Measurements from ENCODE around the gene TAGLN2.
A peak's percentile ranks its signal among the peaks of the same experiment; 100 is the strongest.

TAGLN2 gene

DNA sequence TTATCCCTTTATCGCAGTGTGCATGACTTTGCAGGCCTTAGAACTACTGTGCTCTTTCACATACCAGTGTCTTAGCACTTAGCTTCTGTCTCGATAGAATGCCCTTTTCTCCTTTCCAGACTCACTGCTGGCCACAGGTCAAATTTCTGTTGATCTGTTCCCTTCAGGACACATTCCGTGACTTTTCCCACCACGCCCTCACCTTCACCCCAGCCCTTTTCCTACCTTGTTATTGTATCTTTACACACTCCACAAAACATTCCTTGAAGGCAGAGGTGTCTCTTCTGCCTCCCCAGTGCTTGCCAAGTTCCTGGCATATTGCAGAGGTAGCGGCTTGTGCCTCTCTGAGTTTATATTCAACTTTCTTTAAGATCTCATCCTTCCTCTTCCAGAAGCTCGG lies 23.8 kb upstream of the TAGLN2 start:
- no peak for DNase-seq (ENCODE audit: low spot score)

DNA sequence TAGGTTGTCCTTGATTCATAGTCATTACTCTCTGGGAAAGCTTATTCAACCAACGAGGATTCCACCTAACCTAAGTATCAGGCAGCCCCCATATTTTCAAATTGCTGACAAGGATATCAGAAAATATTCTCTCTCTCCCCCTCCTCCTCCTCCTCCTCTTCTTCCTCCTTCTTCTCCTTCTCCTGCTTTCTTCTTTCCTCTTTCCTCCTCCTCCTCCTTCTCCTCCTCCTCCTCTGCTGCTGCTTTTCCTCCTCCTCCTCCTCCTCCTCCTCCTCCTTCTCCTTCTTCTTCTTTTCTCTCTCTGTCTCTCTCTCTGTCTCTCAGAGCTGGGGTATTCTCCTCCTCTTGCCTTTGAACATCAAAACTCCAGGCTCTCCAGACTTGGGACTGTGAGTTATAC lies 22.6 kb upstream of the TAGLN2 start:
- DNase-seq (ENCODE audit: low spot score) = no peak

DNA sequence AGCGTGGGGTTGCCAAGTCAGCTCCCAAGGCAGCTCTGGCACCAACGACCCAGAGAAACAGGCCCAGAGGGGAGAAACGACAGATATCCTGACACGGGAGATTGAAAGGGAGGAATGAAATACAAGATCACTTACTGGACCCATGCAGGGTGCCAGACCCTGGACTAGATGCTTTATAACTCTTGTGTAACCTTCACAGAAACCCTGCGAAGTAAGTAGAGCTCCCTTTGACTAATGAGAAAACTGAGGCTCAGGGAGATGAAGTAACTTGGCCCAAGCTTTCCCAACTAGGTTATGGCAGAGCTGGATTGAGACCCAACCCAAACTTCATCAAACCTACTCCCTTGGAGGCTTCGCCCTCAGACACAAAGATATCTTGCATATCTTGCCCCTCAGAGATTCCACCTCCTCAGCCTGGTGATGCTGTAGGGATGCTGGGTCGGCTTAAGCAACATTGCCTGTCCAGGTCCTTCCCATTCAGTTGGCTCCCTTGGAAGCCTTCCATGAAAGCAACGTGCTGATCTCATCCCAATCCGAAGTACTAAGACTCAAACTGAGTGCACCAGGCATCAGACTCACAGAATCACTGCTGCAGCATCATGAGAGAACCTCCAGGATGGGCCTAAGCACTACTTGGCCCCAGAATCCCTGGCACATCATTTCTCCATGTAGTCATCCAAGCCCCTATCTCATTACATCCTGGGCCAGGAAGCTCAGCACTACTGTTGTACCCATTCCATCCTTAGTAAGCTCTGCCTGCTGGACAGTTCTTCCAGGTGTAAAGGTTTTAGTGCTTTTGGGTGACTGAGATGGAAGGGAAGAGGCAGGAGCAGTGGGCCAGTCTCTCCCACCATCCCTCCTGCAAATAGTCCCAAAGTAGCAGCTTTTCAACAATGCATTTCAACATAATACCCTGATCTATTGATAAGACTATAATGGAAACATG lies 21.2 kb upstream of the TAGLN2 start:
- DNase-seq (ENCODE audit: low spot score) = no peak

DNA sequence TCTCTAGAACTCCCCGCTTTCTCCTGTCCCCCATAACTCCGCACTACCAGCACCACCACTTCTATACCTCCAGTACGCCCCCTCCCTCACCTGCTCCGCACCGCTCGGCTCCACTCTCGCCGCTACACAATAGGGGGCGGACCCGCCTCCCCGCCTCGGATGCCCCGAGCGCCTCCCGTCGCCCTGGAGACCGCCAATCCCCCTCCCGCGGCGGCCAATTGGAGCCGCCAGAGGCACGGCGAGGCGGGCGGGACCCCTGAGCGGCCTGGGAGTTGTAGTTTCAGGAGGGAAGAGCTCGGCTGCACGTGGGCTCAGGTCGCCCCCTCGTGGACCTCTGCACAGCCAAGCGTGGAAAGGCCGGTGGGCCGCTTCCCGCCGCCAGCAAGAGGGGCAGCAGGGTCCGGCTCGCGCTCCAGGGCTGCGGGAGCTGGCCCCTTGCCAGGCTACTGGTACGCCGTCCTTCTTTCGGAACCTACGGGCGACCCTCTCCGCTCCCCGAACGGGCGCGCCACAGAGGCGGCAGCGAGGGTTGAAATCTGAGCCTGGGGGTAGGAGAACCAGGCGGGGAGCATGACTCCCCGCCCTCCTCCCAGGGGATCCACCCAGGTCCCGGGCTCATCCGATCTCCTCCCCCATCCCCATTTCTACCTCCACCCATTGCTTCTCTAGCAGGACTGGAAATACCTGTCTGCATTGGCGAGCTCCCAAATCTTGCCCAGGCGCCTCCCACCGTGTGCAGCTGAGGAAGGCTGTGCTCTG lies 20.4 kb upstream of the TAGLN2 start, which contains the start of gene IGSF9:
Gene IGSF9, minus strand, starts transcription at position 131 of the 759 bp plus-strand sequence. CDS start 2,159 bp downstream, outside the sequence.
- peak; percentile 75 for DNase-seq (ENCODE audit: low spot score)

DNA sequence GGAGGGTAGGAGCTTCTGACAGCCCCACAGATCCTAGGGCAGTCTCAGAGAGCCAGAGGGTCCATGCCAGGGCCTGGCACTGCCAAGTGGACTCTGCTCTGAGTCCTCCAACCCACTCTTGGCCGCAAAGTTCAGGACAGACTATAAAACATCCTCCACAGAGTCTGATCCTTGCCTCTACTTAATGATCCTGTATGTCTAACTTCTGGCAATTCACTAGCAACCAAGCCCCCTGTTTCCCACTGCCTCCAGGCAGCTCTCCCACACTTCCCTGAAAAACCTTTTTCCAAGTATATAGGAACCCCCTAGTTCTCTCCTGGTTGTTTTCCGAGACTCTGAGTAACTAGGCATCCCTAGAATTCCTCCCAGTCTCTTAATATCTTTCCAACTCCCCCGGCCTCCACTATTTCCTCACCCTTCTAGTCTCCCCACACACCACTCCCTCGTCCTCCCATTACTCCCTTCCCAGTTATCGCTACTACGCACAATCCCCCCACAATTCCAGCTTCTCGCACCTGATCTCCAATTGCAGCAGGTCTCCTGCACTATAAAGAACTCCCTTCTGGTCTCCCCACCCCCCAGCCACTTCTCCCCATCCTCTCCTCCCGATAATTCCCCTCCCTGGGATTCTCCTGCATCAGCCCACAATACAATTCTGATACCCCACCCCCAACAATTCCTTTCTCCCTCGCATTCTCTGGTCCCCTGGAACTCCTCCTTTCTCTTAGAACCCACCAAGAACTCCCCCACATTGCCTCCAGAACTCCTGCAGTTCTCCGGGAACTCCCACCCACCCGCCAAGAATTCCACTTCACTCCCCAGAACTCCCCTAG lies 19.5 kb upstream of the TAGLN2 start:
- DNase-seq (ENCODE audit: low spot score) = no peak

DNA sequence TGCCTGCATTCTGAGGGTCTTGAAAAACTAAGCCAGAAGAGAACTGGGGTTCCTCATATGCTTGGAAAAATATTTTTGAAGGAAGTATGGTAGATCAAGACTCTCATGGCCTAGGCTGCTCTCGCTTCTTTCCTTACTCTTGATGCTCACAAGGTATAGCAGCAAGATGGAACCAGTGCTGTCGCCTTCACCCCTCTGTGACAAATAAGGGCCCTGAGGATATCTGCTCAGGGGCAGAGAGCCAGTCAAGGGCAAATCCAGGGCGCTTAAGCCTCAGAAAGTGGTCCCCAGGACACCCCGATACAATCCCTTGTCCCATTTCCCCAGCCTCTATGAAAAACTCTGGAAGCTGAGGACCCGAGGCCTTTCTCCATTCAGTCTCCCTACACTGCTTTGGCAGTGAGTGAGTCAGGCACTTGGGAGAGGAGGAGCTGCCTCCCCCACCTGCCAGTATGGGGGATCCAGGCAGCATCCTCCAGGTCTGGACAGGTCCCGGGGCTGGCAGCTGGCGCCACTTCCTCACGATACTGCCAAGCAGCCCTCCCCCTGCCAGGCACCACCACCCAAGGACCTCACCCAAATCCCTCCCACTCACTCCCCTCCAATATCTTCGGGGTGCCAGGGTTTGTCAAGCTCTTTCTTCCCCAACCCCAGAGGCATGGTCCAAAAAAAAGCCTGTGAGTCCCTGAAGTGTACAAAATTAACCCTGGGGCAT lies 18.8 kb upstream of the TAGLN2 start:
- no peak for DNase-seq (ENCODE audit: low spot score)

DNA sequence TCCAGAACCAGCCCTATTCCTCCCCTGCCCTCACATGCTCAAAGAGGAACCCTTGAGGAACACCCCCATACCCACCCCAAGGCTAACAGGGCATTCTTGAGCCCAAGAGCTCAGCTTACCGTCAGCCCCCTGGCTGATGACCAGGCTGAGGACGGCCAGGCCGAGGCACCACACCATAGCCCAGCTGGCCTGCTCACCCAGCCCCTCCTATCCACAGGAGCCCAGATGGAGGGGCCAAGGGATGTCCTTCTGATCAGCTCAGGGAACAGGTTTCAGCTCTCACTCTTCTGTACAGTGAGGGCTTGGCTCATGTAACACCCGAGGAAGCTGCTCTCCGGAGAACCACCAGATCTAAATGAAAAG lies 18.0 kb upstream of the TAGLN2 start:
- DNase-seq (ENCODE audit: low spot score) = no peak

DNA sequence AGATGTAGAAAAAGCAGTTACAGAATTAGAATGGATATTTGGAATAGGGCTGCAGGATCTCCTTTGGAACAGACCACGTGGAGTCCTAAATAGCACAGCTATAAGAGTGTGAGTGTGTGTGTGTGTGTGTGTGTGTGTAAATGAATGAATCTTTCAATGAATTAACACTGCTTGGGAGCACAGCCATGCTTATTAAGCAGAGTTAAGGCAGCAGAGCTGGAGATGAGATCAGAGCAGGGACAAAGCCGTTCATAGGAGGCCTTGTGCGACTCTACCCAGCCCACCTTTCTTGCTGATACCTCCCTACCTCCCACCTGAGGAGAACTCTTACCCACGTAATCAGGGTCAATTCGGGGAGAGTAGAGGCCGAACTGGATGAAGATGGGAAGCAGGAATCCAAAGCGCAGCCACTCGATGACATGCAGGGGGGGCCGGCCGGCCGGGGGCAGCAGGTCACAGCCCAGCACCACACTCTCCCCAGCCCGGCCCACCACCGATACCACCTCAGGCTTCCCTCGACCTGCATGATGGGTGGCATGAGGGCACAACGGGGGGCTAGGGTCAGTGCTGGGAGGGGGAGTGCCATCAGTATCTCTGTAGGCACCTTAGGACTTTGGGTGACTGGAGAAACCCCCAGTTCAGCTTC lies 17.4 kb upstream of the TAGLN2 start:
- no peak for DNase-seq (ENCODE audit: low spot score)

DNA sequence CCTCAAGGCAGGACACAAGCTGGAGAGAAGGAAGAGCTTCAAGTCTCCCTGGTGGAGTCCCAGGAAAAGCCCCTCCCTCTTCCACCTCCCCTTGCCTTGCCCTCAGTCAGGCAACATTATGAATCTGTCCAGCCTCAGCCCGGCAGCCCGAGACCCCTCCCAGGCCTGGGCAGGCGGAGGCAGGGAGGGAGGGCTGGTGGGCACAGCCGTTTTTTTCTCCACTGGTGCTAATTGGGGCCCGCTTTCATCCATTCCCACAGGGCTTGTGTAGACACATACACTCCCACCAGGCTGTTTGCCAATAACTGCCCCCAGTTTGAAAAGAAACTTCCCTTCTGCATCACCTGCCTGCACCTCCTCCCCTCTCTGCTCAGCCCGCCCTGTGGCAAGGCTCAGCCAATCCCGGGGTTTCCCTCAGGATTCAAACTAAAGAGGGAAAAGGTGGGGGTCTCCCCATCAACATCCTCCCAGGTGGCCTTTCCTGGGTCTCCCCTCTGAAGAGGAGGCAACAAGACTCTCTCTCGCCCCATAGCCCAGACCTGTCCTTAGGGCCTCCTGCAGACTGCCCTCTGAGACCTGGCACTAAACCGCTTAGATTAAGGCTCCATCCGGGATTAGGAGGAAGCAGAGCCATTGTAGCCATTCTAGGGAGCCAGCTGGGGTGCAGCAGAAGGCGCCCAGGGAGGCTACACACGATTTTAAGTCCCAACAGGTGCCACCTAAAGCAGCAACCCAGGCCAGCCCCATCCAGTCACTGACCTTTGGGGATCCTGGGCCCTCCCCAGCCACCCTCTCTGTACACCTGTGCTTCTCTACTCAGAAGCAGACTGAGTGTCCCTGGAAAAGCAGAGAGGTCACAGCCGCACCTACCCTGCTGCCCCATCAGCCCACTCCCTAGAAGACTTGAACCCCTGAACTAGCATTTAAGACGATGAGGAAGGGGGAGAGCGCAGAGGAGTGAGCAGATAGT lies 16.6 kb upstream of the TAGLN2 start:
- DNase-seq (ENCODE audit: low spot score) = no peak

DNA sequence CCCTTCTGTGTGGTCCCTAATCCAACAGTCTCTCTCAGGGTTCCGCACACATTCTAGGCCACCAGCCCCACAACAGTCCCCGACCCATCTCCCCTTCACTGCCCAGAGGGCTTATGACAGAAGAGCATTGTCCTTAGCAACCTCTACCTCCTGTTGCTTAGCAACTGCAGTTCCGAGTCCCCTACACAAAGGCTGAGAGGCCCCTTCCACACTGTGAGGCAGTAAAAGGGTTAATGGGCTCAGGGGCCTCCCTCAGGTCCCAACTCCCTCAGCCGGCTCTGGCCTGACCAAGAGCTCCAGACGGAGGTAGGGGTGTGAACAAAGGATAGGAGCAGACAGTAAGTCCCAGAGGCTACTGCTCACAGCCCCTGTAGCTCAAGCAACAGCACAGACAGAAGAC lies 15.8 kb upstream of the TAGLN2 start:
- DNase-seq (ENCODE audit: low spot score) = no peak

DNA sequence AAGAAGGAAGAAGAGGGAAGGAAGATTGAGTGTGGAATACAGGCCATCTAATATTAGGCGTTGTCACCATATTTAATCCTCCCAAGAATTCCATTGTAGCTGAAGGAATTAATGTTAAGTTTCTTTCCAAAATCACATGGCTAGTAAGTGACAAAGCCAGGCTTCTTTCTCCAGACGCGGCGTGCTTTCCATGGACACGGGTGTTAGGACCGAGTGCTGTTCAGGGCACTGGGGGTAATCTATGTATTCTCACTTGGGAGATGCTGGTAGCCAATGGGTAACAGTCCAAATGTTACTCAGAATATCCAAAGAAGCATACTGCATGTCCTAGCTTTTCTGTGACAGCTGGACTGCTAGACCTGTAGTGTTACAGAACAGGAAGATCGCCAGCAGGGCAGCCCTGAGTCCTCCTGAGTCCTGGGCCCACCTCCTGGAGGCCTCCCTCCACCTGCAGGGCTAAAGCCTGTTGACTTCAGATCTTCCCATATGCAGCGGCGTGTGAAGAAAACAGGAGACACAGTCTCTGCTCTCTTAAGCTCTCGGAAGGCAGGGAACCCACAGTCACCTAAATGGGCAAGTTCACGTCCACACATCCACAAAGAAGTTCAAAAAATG lies 14.8 kb upstream of the TAGLN2 start:
- DNase-seq (ENCODE audit: low spot score) = no peak

DNA sequence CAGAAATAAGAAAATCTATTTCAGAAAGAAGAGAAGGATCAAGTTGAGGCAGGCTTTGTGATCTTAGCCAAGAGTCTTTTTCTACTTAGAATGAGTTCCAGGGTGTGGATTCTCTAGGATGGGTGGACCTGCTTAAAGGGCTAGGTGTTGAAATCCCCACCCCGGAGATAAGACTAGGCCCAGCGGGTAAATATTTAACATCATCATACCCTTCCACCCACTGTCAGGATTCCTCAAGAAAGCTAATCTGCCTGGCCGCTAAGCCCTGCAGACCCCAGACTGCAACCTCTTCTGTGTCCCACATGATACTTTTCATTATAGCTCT lies 14.3 kb upstream of the TAGLN2 start:
- DNase-seq (ENCODE audit: low spot score) = no peak

DNA sequence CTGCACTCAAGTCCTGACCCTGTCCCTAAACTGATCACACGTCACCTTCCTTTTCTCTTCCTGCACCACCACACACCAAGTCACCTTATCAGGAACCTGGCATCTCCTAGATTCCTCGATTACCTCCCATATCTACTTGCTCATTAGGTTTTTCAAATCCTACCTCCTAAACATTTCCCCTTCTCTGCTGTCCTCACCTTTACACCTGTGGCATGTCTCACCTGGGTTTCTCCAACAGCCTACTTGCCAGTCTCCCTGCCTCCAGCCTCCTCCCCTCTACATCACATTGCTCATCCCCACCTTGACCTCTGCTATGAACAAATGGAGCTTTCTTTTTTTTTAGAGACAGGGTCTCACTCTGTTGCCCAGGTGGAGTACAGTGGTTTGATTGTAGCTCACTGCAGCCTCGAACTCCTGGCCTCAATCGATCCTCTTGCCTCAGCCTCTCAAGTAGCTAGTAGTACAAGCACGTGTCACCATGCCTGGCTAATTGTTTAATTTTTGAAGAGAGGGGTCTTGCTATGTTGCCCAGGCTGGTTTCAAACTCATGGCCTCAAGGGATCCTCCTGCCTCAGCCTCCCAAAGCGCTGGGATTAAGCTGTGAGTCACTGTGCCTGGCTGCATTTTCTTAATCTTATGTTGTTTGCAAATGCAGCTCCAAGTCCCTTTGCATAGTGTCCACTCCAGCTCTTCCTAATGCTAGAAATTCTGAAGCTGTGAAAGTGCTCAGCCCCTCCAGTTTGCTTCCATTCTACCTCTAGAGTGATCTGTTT lies 13.8 kb upstream of the TAGLN2 start:
- DNase-seq (ENCODE audit: low spot score) = no peak

DNA sequence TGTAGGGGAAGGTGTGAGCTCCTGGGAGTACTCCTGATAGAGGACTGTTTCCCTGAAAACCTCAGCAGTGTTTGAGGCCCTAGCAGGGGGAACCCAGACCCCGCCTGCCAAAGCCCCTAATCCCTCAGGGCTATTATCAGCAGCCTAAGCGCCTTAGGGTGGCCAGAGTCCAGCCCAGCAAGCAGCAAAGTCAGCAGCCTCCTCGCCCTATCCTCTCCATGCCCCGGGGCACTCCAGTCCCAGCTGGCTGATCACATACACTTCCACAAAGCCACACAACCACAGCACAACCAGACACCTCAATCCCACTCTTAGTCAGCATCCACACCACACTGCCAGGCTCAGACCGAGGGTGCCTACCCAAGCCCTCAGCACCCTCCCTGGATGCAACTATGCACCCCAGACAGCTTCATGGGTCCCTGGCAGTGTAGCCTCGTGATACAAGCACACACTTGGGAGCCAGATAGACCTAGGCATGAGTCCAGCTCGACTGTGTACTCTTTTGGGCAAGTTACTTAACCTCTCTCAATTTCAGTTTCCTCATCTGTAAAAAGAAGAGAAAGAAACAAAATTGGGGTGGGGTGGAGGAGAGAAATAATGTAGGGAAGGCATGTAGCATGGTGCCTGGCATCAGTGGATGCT lies 13.0 kb upstream of the TAGLN2 start:
- DNase-seq (ENCODE audit: low spot score) = no peak

DNA sequence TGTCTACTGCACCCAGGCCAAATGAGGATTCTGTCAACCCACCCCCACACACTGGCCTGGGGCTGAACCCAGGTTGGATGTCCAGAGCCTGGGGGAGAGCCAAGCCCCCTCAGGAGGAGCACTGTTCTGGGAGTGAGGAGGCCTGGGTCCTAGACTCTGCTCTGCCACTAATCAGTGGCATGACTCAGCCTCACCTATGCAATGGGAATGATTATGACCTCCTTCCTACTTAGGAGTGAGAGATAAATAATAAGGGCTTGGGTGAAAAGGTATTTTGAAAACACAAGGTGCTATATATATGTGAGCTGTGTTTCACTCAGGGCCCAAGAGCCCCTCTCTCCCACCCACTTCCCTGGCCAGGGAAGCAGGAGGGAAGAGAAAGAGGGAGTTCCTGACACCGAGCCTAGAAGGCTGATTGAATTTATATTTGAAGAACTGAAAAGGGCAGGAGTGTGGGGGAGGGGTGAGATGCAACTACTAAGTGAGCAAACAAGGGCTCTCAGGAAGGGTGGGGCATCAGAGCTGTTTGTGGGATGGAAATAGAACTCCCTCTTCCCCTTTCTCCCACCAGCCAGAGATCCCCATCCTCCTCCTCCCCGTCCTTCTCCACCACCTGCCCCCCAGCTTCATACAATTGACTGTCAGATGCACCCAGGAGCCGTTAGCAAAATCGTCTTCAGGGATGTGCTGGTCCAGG lies 11.9 kb upstream of the TAGLN2 start:
- no peak for DNase-seq (ENCODE audit: low spot score)

DNA sequence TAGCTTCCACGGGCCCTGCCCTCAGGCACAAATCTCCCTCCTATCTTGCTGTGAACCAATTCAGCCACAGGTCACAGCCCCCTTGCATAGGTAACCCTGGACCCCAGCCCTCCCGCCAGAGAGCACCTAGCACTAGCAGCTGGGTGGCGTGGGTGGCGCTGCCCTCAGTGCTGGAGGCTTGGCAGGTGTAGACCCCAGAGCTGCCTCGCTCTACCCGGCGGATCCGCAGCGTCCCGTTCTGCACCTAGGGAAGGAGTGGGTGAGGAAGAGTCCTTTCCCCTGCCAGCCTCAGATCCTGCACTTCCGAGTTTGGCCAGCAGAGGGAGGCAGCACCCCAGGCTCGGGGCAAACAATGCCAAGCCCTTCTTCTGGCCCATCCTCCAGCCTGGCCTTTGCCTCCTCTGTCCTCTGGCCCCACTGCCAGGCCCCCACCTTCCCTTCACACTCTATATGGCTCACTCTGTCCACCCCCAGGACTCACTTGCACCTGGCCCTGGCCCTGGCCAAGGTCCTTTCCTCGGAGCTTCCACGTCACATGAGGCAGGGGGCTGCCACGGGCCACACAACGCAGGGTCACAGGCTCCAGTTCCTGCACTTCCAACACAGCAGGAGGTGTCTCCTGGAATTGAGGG lies 11.1 kb upstream of the TAGLN2 start:
- DNase-seq (ENCODE audit: low spot score) = peak; percentile 82

DNA sequence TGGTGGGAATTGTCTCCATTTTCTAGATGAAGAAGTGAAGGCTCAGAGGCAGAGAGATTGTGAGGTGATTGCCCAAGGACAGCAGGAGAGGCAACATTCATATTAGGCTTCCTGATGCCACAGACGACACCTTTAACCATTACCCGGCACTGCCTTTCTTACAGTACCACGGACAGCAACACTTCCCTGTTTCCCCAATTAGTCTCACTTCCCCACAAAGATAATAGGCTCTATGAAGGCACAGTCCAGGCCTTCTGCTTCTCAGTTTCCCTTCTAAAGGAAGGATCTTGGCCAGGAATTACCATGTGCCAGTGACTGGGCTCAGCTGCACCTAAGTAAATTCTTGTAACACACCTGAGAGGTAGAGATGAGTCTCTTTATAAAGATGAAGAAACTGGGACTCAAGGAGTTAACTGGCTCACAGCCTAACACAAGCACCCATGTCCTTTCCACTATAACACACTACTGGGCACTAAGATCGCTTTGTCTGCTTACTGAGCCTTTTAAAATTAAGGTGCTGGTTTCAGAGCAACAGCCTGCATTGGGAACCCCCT lies 10.5 kb upstream of the TAGLN2 start:
- peak; percentile 21 for DNase-seq (ENCODE audit: low spot score)

Measured in AG08395 (cell line).